Esophagus muscularis mucosa (tissue), 3 donors: ENCODE measurements around the gene FTH1.

Experiments used
- CTCF ChIP-seq, 3 experiments: fragments of 200-600 bp in 2 of 3; fragments of 450-650 bp in 1 of 3; sonication (generic) in 2 of 3; IDR thresholded peaks; one replicate each; pipeline ENCODE4 v1.5.1; 2017 to 2019; ENCODE audit warnings: antibody characterized with exemption in 3 of 3, mild to moderate bottlenecking in 2 of 3, moderate library complexity in 1 of 3
- POLR2A ChIP-seq: fragments of 450-650 bp; IDR thresholded peaks from one replicate; pipeline ENCODE4 v1.6.1; 2017; ENCODE audit warnings: antibody characterized with exemption, moderate library complexity, mild to moderate bottlenecking, low read depth

GRCh38 chr11:61968758-61969390 lies 1.4 kb upstream of the FTH1 start:
- TF ChIP-seq CTCF (IDR thresholded peaks at IDR 0.05) = no peak
- no peak for TF ChIP-seq POLR2A
